ENCODE results near the gene RFESD. TPM values are rescaled to one million over a fixed set of nuclear protein-coding genes. Genes with fewer than 3 reads are reported as not detected.
"Not testable (repeated sequence)": the region's sequence is repeated elsewhere in the genome, so short reads cannot be mapped to it uniquely, and the experiment has no call there.

RFESD gene
- total RNA-seq, 4 donors from 2014 or later: 0.63 to 3.7 (median 2.5) TPM

DNA sequence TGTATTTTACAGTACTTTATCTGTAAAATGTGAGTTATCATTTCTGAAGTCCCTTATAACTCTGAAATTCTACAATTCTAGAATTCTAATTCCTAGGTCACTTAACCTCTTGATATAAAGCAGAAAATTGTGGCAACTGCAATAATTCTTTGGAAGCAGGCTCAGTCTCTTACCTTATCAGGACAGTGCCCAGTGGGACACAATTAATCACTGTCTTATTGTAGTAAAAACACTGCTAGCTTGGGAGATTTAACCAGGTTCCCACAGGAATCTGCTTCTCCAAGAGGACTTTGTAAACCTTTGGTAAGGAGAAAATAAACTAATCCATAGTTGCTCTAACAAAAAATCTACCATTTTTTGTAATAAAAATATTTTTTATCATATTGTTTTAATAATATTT lies 54.5 kb downstream of the RFESD start:
- intact Hi-C loops (cut with DNase I): no loop called here
- TF ChIP-seq, protein P1, sequence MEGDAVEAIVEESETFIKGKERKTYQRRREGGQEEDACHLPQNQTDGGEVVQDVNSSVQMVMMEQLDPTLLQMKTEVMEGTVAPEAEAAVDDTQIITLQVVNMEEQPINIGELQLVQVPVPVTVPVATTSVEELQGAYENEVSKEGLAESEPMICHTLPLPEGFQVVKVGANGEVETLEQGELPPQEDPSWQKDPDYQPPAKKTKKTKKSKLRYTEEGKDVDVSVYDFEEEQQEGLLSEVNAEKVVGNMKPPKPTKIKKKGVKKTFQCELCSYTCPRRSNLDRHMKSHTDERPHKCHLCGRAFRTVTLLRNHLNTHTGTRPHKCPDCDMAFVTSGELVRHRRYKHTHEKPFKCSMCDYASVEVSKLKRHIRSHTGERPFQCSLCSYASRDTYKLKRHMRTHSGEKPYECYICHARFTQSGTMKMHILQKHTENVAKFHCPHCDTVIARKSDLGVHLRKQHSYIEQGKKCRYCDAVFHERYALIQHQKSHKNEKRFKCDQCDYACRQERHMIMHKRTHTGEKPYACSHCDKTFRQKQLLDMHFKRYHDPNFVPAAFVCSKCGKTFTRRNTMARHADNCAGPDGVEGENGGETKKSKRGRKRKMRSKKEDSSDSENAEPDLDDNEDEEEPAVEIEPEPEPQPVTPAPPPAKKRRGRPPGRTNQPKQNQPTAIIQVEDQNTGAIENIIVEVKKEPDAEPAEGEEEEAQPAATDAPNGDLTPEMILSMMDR (IDR thresholded peaks at IDR 0.05): no peak
- TF ChIP-seq POLR2A (IDR thresholded peaks at IDR 0.05): no peak

DNA sequence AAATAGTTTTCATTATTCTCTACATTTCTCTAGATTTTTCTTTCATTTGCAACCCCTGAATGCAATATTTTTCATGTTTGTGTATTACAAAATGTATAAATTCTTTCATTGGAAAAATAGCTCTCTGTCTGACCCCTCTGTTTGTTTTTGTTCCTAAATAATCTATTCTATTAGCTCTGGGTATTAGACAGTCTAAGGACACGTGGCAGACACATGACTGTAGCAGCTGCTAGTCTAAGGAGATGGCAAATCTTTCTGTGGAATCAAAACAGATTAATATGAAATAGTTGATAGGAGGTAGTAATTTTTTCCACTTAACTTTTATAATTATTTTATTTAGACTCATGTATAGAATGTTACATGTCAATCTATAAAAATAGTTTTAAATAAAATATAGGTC lies 57.6 kb downstream of the RFESD start:
- H3K27me3 ChIP-seq: no peaks in the 10 kb centered on the region
- TF ChIP-seq, protein P1 (IDR thresholded peaks at IDR 0.05): no peak
- TF ChIP-seq POLR2A (IDR thresholded peaks at IDR 0.05): no peak
- no peaks in the 10 kb centered on the region for H3K9me3 ChIP-seq
- no peak overlapping the region for H3K27ac ChIP-seq
- WGBS, 2 donors: 88 to 92% methylated on average over 1 of the region's 1 CpG
- no peak for DNase-seq
- no peaks in the 10 kb centered on the region for H3K4me1 ChIP-seq
- intact Hi-C loops (cut with DNase I): no loop called here
- H3K36me3 ChIP-seq: no peaks in the 10 kb centered on the region
- no peak overlapping the region for H3K4me3 ChIP-seq (replicated peaks in 1 of 3)

More for the DNA sequence above, 54.5 kb downstream of the RFESD start:
- no peak for DNase-seq
- Histone ChIP-seq H3K27me3 (no peaks in the 10 kb centered on the region), H3K4me1 (peaks cover 17 to 18% of the 10 kb centered on the region in 2 donors), H3K27ac (no peak overlapping the region), H3K36me3 (no peaks in the 10 kb centered on the region), H3K4me3 (replicated peaks in 1 of 3) (no peak overlapping the region), H3K9me3 (no peaks in the 10 kb centered on the region)

DNA sequence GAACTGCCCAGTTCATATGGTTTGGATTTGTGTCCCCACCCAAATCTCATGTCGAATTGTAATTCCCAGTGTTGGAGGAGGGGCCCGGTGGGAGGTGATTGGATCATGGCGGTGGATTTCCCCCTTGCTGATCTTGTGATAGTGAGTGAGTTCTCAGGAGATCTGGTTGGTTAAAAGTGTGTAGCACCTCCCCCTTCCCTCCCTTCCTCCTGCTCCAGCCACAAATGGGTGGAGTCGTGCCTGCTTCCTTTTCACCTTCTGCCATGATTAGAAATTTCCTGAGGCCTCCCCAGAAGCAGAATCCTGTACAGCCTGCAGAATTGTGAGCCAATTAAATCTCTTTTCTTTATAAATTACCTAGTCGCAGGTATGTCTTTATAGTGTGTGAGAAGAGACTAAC lies 59.6 kb downstream of the RFESD start:
- not testable (repeated sequence) for H3K27ac ChIP-seq

DNA sequence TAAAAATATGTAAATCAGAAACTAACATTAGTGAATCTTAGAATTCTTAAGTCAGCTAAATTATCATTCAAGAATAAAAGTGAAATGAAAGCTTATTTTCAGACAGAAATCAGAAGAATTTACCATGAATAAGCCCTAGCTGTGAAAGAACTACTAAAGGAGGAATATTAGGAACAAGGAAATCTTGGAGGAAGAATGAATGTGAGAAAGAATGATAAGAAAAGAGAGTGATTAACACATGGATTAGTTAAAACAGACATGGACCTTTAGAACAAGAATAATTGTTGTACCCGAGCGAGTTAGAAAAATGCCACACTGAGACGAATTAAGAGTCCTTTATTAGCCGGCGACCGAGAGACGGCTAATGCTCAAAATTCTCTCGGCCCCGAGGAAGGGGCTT lies 60.5 kb downstream of the RFESD start:
- Histone ChIP-seq H3K4me1 (peaks cover 0 to 12% of the 10 kb centered on the region in 2 donors), H3K27ac (no peak overlapping the region), H3K36me3 (no peaks in the 10 kb centered on the region), H3K27me3 (no peaks in the 10 kb centered on the region), H3K9me3 (no peaks in the 10 kb centered on the region), H3K4me3 (replicated peaks in 1 of 3) (no peak overlapping the region)
- TF ChIP-seq POLR2A (IDR thresholded peaks at IDR 0.05): no peak
- TF ChIP-seq, protein P1 (IDR thresholded peaks at IDR 0.05): no peak
- no peak for DNase-seq
- 77 to 79% methylated on average over 9 of the region's 9 CpGs for WGBS, 2 donors
- intact Hi-C loops (cut with DNase I): no loop called here

More for the DNA sequence above, 59.6 kb downstream of the RFESD start:
- intact Hi-C loops (cut with DNase I); H3K4me1 ChIP-seq; H3K4me3 ChIP-seq (replicated peaks in 1 of 3); DNase-seq; H3K9me3 ChIP-seq; H3K27me3 ChIP-seq; H3K36me3 ChIP-seq: not testable (repeated sequence)
- WGBS, 2 donors: 95 to 96% methylated on average over 5 of the region's 5 CpGs

Other genes starting within 250 kb of the RFESD start
- gene SKIC3, start 91.8 kb upstream of the RFESD start, total RNA-seq: 100 to 1,000 TPM in 1 of 4 donors, 10 to 100 TPM in 3; 77.0 to 111 (median 91.2) TPM
- 10 to 100 TPM in 2 of 4 donors, 1 to 10 TPM in 2; 7.8 to 11.4 (median 9.3) TPM for gene ARSK, start 91.7 kb upstream of the RFESD start, total RNA-seq
- under 1 TPM in 1 of 4 donors, not detected in 3; 0.42 TPM for gene GPR150, start 26.7 kb upstream of the RFESD start, total RNA-seq
- gene SPATA9, start 36.2 kb downstream of the RFESD start, total RNA-seq: not detected
- 10 to 100 TPM; 58.7 to 85.7 (median 68.0) TPM for gene RHOBTB3, start 84.6 kb downstream of the RFESD start, total RNA-seq
- gene GLRX, start 175.9 kb downstream of the RFESD start, total RNA-seq: 10 to 100 TPM; 30.1 to 68.7 (median 37.7) TPM